Measurements from ENCODE around the gene LMF1.

Gene LMF1

GRCh38 chr16:907842-908241 is 62.9 kb downstream of the LMF1 start:
- Histone ChIP-seq H3K36me3 (ENCODE audit: low read length) (no peaks in the 10 kb centered on the region), H3F3A (ENCODE audit: insufficient read depth) (no peaks in the 10 kb centered on the region), H4K20me1 (ENCODE audit: low read depth, low read length) (no peaks in the 10 kb centered on the region), H3K27ac (ENCODE audit: low read depth, low read length) (no peak overlapping the region), H3K9me3 (ENCODE audit: insufficient read depth, low read length) (no peaks in the 10 kb centered on the region), H3K4me2 (ENCODE audit: low read depth, low read length, poor library complexity, severe bottlenecking) (no peak overlapping the region), H3K9ac (ENCODE audit: low read length) (no peak overlapping the region), H2AFZ (ENCODE audit: low read depth, low read length, severe bottlenecking) (no peak overlapping the region), H3K79me2 (ENCODE audit: insufficient read depth, low read length) (no peaks in the 10 kb centered on the region), H3K4me3 (ENCODE audit: insufficient read depth, low read length, poor library complexity, severe bottlenecking) (no peak overlapping the region), H3K9me2 (replicated peaks; ENCODE audit: insufficient read depth, low read length) (no peaks in the 10 kb centered on the region), H3K27me3 (ENCODE audit: low read length) (no peaks in the 10 kb centered on the region)
- TF ChIP-seq, protein P1, sequence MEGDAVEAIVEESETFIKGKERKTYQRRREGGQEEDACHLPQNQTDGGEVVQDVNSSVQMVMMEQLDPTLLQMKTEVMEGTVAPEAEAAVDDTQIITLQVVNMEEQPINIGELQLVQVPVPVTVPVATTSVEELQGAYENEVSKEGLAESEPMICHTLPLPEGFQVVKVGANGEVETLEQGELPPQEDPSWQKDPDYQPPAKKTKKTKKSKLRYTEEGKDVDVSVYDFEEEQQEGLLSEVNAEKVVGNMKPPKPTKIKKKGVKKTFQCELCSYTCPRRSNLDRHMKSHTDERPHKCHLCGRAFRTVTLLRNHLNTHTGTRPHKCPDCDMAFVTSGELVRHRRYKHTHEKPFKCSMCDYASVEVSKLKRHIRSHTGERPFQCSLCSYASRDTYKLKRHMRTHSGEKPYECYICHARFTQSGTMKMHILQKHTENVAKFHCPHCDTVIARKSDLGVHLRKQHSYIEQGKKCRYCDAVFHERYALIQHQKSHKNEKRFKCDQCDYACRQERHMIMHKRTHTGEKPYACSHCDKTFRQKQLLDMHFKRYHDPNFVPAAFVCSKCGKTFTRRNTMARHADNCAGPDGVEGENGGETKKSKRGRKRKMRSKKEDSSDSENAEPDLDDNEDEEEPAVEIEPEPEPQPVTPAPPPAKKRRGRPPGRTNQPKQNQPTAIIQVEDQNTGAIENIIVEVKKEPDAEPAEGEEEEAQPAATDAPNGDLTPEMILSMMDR (IDR thresholded peaks at IDR 0.05; ENCODE audit: insufficient read depth, low read length, poor library complexity, severe bottlenecking) = no peak
- TF ChIP-seq EZH2phosphoT487 (conservative IDR thresholded peaks at IDR 0.05; ENCODE audit: low read length) = no peak

DNA sequence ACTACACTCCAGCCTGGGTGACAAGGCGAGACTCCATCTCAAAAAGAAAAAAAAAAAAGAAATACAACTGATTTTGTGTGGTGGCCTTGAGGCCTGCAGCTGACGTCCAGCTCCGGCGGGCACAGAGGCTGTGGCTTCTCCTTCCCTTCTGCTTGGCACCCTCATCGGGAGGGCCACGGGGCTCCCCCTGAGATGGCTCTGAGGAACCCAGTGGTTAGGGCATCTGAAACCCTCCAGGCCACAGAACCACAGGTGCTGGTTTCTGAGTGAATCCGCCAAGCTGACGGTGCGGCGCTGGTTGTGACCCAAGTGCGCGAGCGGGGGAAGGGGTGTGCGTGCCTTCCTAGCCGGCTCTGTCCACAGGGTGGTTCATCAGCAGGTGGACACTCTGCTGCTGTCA is 63.4 kb downstream of the LMF1 start:
- TF ChIP-seq EZH2phosphoT487 (conservative IDR thresholded peaks at IDR 0.05; ENCODE audit: low read length) = no peak
- TF ChIP-seq, protein P1 (IDR thresholded peaks at IDR 0.05; ENCODE audit: insufficient read depth, low read length, poor library complexity, severe bottlenecking) = no peak
- no peaks in the 10 kb centered on the region for H3K36me3 ChIP-seq (ENCODE audit: low read length)
- H3K27me3 ChIP-seq (ENCODE audit: low read length) = no peaks in the 10 kb centered on the region
- no peak overlapping the region for H3K4me2 ChIP-seq (ENCODE audit: low read depth, low read length, poor library complexity, severe bottlenecking)
- H3K27ac ChIP-seq (ENCODE audit: low read depth, low read length) = no peak overlapping the region
- H3K4me3 ChIP-seq (ENCODE audit: insufficient read depth, low read length, poor library complexity, severe bottlenecking) = no peak overlapping the region
- no peaks in the 10 kb centered on the region for H3K79me2 ChIP-seq (ENCODE audit: insufficient read depth, low read length)
- H3K9me2 ChIP-seq (replicated peaks; ENCODE audit: insufficient read depth, low read length) = no peaks in the 10 kb centered on the region
- no peak overlapping the region for H2AFZ ChIP-seq (ENCODE audit: low read depth, low read length, severe bottlenecking)
- H3K9ac ChIP-seq (ENCODE audit: low read length) = no peak overlapping the region
- H3K9me3 ChIP-seq (ENCODE audit: insufficient read depth, low read length) = no peaks in the 10 kb centered on the region
- H3F3A ChIP-seq (ENCODE audit: insufficient read depth) = no peaks in the 10 kb centered on the region
- no peaks in the 10 kb centered on the region for H4K20me1 ChIP-seq (ENCODE audit: low read depth, low read length)

DNA sequence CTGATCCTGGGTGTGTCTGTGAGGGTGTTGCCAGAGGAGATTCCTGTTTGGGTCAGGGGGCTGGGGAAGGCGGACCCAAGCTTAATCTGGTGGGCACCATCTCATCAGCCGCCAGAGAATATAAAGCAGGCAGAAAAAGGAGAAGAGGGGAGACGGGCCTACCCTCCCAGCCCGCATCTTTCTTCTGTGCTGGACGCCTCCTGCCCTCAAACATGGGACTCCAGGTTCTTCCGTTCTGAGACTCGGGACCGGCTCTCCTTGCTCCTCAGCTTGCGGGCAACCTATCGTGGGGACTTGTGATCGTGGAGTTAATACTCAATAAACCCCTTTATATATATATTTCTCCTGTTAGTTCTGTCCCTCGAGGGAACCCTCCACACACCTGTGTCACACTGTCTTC is 64.5 kb downstream of the LMF1 start:
- Histone ChIP-seq H4K20me1 (ENCODE audit: low read depth, low read length) (no peaks in the 10 kb centered on the region), H3K36me3 (ENCODE audit: low read length) (no peaks in the 10 kb centered on the region), H3K9me2 (replicated peaks; ENCODE audit: insufficient read depth, low read length) (no peaks in the 10 kb centered on the region)

More for the DNA sequence above, 64.5 kb downstream of the LMF1 start:
- Histone ChIP-seq H3K4me3 (ENCODE audit: insufficient read depth, low read length, poor library complexity, severe bottlenecking) (no peak overlapping the region), H3K4me2 (ENCODE audit: low read depth, low read length, poor library complexity, severe bottlenecking) (no peak overlapping the region), H3K27me3 (ENCODE audit: low read length) (no peaks in the 10 kb centered on the region), H3K27ac (ENCODE audit: low read depth, low read length) (no peak overlapping the region), H3F3A (ENCODE audit: insufficient read depth) (no peaks in the 10 kb centered on the region), H3K9ac (ENCODE audit: low read length) (no peak overlapping the region), H2AFZ (ENCODE audit: low read depth, low read length, severe bottlenecking) (no peak overlapping the region), H3K79me2 (ENCODE audit: insufficient read depth, low read length) (no peaks in the 10 kb centered on the region), H3K9me3 (ENCODE audit: insufficient read depth, low read length) (no peaks in the 10 kb centered on the region)
- no peak for TF ChIP-seq EZH2phosphoT487 (conservative IDR thresholded peaks at IDR 0.05; ENCODE audit: low read length)
- TF ChIP-seq, protein P1 (IDR thresholded peaks at IDR 0.05; ENCODE audit: insufficient read depth, low read length, poor library complexity, severe bottlenecking) = no peak

Data from SU-DHL-6 (cell line).